Left colon (tissue), 2 donors: ENCODE measurements around the gene RRAGC. TPM values are rescaled to one million over a fixed set of nuclear protein-coding genes. Genes with fewer than 3 reads are reported as not detected.
A peak's percentile ranks its signal among the peaks of the same experiment; 100 is the strongest.

ENCODE experiments used
- ATAC-seq: fragments of 200-7000 bp; cut with Tn5 transposase; one replicate; pipeline ENCODE4 v1.9.1; 2020; ENCODE audit warnings: mild to moderate bottlenecking, moderate library complexity
- DNase-seq, 2 donors: peaks; one replicate each; pipeline ENCODE4 v3.0.0-alpha.2; 2020
- intact Hi-C, 2 donors: fragments of 100-400 bp; cut with DNase I in 1 of 2; cut with micrococcal nuclease in 1 of 2; formaldehyde crosslinking; loops; one replicate each; pipeline versions ENCODE4 v1.11.2 to v1.14.0; 2022; cut with DNase I, micrococcal nuclease
- long read RNA-seq: library from polyadenylated mRNA; unstranded; transcript quantifications from one replicate; pipeline ENCODE4 v2.0.0, GENCODE V29; 2021
- total RNA-seq, 2 donors: library from RNA; stranded (reverse); fragmentation: NEBNext Ultra II Directional; extraction: Animal tissue kit (Norgen Biotek cat#: 25700); gene quantifications; one replicate each; pipeline ENCODE4 v1.2.1, GENCODE V29; 2021
- donor health status: DM: no; HTN: no; CAD: no.
- donor health status: DM: yes; HTN: yes; CAD: no.

The RRAGC gene, protein sequence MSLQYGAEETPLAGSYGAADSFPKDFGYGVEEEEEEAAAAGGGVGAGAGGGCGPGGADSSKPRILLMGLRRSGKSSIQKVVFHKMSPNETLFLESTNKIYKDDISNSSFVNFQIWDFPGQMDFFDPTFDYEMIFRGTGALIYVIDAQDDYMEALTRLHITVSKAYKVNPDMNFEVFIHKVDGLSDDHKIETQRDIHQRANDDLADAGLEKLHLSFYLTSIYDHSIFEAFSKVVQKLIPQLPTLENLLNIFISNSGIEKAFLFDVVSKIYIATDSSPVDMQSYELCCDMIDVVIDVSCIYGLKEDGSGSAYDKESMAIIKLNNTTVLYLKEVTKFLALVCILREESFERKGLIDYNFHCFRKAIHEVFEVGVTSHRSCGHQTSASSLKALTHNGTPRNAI
- total RNA-seq, result 10 to 100 TPM; 30.7 to 37.9 TPM
- long read RNA-seq, transcript RRAGC-201 (7 exons, 2,732 nt), result major isoform, 18 of 23 reads
- long read RNA-seq, partial matches to known transcripts, result 0 of 23 reads
- long read RNA-seq, other reads (novel, unspliced or antisense), result 5 of 23 reads

DNA sequence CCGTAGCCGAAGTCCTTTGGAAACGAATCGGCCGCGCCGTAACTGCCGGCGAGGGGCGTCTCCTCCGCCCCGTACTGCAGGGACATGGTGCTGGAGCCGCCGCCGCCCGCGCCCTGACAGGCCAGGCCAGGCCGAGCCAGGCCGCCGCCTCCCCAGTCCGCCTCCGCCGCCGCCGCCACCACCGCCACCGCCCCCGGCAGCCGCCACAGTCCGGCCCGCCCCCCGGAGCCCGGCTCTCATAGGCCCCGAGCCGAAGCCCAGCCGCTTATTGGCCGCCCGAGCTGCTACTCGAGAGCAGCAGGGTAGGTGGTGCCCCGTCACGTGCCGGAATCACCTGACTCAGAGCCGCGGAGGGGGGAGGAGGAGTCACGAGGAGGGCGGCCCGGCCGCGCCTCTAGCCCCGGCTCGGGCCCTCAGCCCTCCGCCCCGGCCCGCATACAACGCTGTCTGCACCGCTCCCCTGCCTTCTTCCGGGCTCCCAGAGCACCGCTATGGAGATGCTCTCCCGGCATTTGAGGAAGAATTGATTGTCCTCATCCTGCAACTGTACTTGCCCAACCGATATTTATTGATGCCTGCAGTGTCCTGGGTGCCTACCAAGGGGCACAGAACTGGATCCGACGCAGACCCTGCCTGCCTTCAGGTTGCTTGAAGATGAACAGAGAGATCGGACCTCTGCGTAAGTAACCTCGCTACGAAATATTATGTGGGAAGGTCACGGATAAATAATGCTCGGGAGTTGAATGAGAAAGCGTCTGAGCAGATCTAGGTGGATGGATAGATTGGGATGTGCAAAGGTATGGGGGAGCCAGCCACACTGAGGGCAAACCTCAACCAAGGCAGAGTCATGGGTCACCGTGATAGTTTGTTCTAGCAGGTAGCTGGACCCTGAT, at the start of gene RRAGC:
Gene RRAGC, minus strand, starts transcription at position 212 of the 893 bp plus-strand sequence. Its CDS starts 126 bp downstream, at position 86.
- intact Hi-C loops, result no loop called here
- DNase-seq, result peak; percentile 99 to 100
- ATAC-seq, result peak; percentile 86

DNA sequence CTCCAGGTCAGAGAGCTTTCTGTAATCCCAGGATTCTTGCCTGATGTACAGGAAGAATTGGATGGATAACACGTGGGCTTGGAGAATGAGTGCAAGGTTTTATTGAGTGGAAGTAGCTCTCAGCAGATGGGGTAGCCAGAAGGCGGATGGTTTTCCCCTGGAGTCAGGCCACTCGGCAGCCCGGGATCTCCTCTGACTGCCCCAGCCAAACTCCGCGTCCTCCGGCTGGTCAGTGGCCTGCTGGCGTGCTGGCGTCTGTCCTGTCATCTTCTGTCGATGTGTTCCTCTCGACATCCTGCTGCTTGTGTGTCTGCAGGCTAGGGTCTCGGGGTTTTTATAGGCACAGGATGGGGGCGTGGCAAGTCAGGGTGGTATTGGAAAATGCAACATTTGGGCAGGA, 49.2 kb upstream of the RRAGC start:
- ATAC-seq, result no peak
- DNase-seq, result no peak
- intact Hi-C loops, result no loop called here

DNA sequence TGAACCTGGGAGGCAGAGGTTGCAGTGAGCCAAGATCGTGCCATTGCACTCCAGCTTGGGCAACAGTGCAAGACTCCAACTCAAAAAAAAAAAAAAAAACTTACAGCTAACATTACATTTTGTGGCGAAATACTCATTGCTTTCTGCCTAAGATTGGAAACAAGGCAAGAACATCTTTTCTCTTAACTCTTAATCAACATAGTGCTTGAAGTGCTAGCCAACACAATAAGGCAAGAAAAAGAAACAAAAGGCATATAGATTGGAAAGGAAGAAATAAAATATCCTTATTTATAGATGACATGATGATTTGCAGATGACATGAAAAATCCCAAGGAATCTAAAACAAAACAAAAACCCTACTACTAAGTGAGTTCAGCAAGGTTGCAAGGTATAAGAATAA, 46.4 kb upstream of the RRAGC start:
- intact Hi-C loops, result no loop called here
- no peak for DNase-seq
- ATAC-seq, result no peak

DNA sequence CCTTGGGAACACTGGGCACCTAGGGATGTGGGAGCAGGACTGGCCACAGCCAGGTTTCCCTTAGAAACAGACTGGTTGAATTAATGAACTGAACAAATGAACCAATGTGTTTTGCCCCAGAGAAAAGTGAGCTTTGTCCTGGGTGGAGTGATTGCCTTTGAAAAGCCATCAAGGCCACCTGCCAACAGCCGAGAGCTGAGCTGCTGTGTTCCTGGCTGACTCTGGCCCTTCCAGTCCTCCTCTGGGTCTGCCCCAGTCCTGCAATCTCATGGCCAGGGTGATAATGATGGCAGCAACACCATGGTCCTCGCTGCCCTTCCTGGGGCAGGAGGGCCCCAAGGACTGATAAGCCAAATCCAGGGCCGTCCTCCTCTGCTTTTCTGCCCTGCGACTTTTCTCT, 40.0 kb upstream of the RRAGC start:
- ATAC-seq (peak; percentile 89), DNase-seq (peak in 1 of 2 donors; percentile 16)
- intact Hi-C loops, result no loop called here

DNA sequence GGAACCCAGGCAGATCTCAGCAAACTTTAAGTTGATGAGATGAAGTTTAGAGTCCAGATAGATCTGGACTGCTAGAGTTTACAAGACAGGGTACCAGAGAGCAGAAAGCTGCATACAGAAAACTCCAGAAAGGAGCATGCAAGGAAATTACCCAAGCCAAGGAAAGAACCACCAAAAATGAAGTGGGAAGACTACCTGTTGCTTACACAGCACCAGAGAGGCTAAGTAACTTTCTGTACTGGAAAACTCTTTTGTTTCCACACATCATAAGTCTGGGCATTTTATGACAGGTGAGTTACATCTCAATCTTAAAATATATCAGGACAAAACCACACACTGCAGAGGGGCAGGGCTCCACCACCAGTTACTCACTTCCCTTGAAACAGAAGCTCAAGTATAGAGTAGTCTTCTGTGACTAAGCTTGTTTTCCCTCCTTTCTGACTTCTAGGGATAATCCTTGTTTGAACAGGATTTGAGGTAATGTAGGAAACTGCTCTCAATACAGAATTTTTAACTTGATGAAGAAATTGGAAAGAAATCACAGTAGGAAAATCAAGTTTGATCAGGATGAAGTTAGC, 39.2 kb upstream of the RRAGC start:
- intact Hi-C loops, result no loop called here

DNA sequence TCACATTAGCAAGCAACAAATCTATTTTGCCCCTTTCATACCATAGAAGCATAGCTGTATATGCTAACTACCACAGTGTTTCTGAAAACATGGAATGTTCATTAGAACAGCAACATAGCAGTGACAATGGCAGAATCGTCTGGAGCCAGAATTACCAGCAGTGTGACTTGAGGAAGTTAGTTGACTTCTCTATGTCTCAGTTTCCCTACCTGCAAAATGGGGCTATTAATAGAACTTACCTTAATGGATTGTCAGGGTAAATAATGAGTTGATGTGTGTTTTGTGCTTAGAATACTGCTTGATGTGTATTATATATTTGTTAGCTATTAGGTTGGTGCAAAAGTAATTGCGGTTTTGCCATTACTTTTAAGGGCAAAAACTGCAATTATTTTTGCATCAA, 36.6 kb upstream of the RRAGC start:
- ATAC-seq, result no peak
- intact Hi-C loops, result no loop called here
- no peak for DNase-seq

More for the DNA sequence above, 39.2 kb upstream of the RRAGC start:
- DNase-seq (no peak), ATAC-seq (no peak)

DNA sequence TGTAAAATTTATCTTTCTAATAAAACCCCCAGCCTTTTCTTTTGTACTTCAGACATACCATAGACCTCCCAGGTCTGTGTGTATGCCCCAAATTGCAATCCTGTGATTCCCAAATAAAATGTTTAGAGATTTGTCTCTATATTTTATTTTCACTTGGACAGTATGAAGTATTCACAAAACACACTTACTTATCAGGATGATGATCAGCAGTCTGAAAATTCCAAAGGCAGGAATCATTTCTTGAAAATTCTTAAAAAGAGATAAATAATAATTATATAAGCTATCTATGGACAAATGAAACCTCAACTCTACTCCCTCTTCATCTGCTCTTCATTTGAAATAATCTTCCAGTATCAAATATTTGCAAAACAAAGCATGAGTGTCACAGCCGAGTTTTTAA, 33.4 kb upstream of the RRAGC start:
- no peak for DNase-seq
- intact Hi-C loops, result no loop called here
- ATAC-seq, result no peak

DNA sequence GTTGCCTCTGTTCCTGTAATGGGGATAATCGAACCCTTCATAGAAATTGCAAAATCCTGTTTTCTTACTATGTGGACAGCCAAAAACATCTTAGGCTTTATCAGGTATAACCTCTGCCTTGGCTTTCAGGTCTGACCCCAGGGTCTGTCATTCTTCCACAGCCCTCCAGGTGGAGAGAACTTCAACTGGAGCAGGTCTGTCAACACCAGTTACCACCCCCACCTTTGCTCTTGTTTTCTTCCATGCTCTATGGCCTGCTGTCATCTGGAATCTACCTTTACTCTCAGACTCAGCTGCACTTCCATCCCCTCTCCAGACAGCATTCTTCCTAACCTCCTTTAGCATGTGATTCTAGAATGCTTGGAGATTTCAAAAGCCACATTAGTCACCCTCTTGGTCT, 32.2 kb upstream of the RRAGC start:
- DNase-seq, result no peak
- intact Hi-C loops, result no loop called here
- no peak for ATAC-seq

DNA sequence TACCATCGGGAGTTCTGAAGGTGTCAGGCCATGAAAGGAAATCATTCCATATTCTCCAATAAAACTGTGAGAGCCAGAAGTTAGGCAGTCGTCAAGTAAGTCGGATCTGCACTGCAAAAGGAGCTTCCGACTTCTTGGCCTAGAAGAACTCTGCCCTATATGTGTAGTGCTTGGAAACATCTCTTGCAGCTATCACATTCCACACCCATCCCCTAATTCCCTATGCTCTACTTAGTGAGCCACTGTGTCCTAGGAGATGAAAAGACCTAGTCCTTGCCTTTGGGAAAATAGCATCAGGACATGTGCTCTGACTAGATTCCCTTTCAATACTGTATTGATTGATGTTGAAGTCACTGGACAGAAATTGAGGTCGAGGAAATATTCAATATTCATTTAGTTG, 30.0 kb upstream of the RRAGC start:
- intact Hi-C loops, result no loop called here
- DNase-seq (no peak), ATAC-seq (no peak)

DNA sequence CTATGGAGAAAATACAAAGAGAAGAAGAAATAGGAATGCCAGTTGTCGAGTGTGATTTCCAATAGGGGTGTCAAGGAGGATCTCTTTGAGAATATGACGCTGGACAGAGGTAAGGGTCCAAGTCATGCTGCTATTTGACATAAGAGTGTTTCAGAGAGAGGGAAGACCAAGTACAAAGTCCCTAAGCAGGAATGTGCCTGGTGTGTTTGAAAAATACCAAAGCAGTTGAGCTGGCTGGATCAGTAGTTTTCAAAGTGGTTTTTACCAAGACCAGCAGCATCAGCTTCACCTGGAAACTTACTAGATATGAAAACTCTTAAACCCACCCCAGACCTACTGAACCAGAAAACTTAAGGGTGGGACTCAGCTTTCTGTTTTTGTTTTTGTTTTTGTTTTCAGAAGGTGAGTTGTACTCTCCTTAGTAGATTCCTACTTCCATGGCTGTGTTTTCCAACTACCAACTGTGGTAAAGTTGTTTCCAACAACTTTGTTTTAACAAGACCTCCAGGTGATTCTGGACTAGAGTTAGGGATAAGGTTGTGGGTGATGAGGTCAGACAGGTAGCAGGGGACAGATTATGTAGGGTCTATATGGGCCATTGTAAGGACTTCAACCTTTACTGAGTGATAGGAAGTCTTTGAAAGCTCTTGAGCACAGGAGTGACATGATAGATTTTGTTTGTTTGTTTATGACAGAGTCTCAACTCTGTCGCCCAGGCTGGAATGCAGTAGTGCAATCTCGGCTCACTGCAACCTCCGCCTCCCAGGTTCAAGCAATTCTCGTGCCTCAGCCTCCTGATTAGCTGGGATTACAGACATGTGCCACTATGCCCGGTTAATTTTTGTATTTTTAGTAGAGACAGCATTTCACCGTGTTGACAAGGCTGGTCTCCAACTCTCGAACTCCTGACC, 29.1 kb upstream of the RRAGC start:
- DNase-seq, result no peak
- intact Hi-C loops, result no loop called here

DNA sequence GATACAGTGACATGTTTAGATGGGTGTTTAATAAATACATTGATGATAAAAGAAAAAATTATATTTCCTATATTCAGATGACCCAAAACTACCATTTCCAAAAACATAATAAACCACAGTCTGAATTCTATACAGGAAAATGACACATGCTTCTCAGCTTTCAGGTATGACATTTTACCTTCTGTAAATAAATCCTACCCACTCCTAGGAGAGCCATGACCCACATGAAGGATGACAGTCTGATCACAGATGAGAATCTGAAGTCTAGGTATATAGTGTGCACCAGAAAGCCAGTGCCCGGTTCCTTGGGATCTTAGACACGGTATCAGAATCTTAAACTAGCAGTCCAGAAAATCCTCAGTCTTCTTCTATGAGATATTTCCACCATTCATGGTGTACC, 25.5 kb upstream of the RRAGC start:
- intact Hi-C loops, result no loop called here
- DNase-seq (no peak), ATAC-seq (no peak)

More for the DNA sequence above, 29.1 kb upstream of the RRAGC start:
- no peak for ATAC-seq

DNA sequence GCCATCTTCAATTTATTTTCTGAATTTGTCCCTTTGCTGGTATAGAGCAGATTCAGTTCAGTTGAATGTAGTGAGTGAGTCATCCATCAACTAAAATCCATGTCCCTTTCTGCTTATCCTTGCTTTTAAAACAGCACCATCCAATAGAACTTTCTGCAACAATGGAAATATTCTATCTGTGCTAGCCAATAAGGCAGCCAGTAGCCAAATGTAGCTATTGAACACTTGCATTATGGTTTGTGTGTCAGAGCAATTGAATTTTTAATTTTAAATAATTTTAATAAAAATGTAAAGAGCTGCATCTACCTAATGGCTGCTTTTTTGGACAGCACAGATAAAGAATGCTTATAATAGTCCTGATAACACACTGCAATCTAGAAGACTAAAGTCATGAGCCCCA, 21.9 kb upstream of the RRAGC start, which contains the start of gene GJA9:
Gene GJA9, minus strand, starts transcription at position 101 of the 400 bp plus-strand sequence. CDS start 5,489 bp downstream, outside the sequence.
- DNase-seq (no peak), ATAC-seq (no peak)
- intact Hi-C loops, result no loop called here

DNA sequence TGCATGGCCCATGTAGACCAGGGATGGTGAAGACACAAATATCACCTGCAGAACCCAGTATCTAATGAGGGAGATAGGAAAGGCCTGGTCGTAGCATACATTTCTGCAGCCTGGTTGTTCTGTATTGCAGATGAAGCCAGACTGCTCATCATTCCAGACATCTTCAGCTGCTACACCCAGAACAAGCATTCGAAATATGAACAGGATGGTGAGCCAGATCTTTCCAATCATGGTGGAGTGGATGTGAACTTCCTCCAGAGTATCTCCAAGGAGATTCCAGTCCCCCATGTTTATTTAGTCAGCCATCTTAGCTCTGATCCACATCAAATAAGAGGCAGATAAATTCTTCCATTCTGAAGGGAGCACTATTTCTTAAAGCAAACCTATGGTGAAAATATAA, 16.2 kb upstream of the RRAGC start:
- DNase-seq (no peak), ATAC-seq (no peak)
- intact Hi-C loops, result no loop called here

DNA sequence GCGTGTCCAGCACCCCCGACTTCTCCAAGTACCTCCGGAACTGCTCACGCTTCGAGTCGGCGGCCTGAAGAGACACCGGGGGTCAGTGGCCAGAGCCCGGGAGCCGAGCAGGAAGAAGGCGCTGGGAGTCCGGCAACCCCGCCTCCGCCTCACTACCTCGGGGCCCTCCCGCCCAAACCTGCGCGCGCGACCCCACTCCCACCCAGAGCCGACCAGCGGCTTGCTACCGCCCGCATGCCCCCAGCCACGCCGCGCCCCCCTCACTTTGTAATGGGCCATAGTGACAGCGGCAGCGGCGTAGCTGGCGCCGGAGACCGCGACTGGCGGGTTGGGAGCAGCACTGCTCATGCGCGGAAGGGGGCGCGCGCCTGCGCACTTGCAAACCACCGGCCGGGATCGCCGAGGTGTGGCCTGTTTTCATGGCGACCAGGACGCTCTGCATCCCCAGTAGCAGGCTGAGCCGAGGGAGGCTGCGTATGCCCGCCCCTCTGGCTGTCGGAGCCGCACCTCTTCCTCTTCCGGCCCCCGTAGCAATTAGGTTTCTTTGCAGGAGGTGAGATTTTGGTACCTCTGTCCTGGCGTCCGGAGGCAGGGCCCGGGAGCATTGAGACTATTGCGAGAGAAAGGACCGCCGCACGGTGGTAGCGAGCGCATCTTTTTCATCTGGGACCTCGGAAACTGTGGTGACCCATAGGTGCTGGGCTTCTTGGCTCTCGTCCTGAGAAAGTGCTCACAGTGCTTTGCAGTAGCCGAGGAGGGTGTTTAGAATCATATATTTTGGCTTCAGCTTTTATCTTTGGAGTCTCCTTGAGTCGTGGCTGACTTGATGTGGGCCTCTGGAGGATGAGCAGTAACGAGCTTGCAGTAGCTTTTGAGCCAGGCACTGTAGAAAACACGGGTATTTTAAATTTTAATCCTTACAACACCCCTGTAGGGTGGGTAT, 13.7 kb upstream of the RRAGC start, which contains the start of gene MYCBP:
Gene MYCBP, minus strand, starts transcription at position 322 of the 943 bp plus-strand sequence. Its CDS starts 43 bp downstream, at position 279.
- intact Hi-C loops, result no loop called here
- ATAC-seq (peak; percentile 97), DNase-seq (peak; percentile 94 to 96)

DNA sequence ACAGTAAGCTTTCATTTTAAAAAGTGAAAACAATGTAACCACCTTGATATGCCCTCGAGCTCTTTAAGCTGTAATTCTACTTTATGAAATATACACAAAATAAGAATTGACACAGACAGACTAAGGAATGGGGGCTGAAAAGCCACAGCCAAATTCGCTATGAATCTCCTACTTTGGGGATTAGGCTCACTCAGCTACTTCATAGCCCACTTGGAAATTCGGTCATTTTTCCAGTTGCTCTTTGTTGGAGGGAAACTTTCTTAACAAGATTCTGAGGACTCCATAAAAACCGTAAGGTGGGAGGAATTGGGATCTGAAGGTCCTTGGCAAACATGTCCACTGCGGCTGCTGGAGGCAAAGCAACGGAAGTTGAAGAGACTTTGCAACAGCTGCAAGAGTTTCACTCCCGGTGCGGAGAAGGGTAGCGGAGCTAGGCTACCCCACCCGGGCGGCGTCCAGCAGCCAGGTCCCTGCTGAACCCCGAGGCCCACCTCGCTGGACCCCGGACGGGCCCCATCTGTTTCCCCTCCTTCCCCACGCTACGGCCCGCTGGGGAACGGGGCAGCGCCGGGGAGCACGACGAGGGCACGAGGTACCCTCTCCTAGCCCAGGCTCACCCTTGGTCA, 12.9 kb upstream of the RRAGC start:
- peak; percentile 33 for ATAC-seq
- DNase-seq, result peak; percentile 29 to 47
- intact Hi-C loops, result no loop called here

DNA sequence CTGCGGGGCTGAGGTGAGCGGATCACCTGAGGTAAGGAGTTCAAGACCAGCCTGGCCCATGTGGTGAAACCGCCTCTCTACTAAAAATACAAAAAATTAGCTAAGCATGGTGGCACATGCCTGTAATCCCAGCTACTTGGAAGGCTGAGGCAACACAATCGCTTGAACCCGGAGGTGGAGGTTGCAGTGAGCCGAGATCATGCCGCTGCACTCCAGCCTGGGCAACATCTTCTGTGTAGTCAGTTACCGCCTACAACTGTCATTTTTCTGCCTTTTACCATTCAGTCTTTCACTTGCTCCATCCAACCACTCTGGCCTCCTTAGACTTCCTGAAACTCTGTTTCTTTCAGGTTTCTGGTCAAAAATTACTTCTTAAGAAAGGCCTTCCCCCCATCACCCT, 11.4 kb upstream of the RRAGC start:
- intact Hi-C loops, result no loop called here
- DNase-seq (no peak), ATAC-seq (no peak)

DNA sequence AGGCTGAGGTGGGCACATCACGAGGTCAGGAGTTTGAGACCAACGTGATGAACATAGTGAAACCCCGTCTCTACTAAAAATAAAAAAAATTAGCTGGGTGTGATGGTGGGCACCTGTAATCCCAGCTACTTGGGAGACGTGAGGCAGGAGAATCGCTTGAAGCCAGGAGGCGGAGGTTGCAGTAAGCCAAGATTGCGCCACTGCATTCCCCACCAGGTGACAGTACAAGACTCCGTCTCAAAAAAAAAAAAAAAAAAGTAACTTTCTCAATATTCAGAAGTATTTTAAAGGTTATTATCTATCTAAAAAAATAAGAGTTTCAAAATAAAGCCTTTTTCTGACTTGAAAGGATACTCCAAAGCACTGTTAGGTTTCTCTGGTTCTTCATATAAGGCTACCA, 7.6 kb upstream of the RRAGC start:
- no peak for DNase-seq
- intact Hi-C loops, result no loop called here
- no peak for ATAC-seq
